HL-60/S4 treated with phorbol 12-myristate 13-acetate at 8.2 ng/mL for 4 days and 3 days (cell line): ENCODE measurements around the gene BBC3.
"Not testable (repeated sequence)": the region's sequence is repeated elsewhere in the genome, so short reads cannot be mapped to it uniquely, and the experiment has no call there.

Experiments used
- in situ Hi-C: fragments of 300-500 bp; cut with MboI; formaldehyde crosslinking; loops from 2 replicates; pipeline ENCODE4 v1.15.0; 2022; ENCODE audit warnings: low sequenced_read_pairs

The BBC3 gene

GRCh38 chr19:47258895-47259555 lies 28.0 kb upstream of the BBC3 start:
- in situ Hi-C loops = no loop called here

- in situ Hi-C loops = no loop called here
These were observed 27.4 kb upstream of the BBC3 start for GRCh38 chr19:47258434-47258833.

- in situ Hi-C loops = no loop called here
These were observed 26.6 kb upstream of the BBC3 start for GRCh38 chr19:47257411-47258169.

DNA sequence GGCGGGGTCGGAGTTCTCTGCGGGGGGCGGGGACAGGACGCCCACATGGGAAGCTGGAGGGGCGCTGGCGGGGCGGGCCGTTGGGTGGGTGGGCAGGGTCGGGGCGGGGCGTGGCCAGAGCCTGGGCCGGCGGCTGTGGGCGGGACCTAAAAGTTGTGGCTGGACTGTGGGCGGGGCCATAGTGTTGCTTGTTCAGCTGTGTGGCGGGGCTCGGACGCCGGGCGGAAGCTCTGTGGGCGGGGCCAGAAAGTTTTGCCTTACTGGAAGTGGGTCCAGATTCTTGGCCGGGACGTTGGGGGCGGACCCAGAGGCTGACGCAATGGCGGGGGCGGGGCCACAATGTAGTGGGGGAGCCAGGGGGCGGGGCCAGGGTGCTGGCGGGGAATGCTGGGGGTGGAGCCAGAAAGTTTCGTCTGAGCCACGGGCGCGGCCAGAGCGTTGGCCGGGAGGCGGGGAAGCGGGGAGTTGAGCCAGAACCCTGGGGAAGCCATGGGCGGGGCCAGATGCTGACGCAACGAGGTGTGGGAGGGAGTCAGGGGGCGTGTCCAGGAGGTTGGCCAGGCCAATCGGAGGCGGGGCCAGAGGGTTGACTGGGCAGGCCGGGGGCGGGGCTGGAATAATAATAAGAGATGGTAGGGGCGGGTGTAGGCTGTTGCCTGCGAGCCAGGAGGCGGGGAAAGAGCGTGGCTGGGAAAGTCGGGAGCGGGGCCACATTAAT lies 25.9 kb upstream of the BBC3 start:
- in situ Hi-C loops = no loop called here

DNA sequence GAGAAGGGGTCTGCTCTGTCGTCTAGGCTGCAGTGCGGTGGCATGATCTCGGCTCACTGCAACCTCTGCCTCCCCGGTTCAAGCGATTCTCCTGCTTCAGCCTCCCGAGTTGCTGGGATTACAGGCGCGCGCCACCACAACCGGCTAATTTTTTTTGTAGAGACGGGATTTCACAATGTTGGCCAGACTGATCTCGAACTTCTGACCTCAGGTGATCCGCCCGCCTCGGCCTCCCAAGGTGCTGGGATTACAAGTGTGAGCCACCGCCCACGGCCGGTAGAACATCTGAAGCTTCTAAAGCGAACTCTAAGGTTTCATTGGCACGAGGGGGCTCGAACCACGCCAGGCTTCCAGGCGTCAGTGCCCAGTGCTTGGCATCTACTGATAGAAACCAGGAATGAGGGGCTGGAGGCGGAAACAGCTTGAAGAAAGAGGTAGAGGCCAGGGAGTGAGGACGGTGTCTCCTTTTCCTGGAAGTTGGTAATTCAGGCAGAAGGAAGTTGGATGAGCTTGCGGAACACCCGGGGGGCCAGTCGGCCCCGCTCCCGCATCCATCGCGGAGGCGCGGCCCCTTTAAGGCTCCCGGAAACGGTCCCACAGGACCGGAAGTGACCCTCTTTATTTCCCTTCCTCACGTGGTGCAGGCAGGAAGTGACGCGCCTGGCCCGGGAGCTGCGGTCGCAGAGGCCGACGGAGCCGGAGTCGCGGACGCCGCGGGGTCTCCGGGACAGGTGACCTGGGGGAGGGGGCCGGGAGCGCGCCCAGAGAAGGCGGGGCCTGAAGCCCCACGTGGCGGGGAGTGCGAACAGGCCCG lies 25.1 kb upstream of the BBC3 start, which contains the start of gene CCDC9:
Gene CCDC9, plus strand, starts transcription at position 647 of the 814 bp plus-strand sequence. CDS start 1,876 bp downstream, outside the sequence.
- in situ Hi-C loops = no loop called here

DNA sequence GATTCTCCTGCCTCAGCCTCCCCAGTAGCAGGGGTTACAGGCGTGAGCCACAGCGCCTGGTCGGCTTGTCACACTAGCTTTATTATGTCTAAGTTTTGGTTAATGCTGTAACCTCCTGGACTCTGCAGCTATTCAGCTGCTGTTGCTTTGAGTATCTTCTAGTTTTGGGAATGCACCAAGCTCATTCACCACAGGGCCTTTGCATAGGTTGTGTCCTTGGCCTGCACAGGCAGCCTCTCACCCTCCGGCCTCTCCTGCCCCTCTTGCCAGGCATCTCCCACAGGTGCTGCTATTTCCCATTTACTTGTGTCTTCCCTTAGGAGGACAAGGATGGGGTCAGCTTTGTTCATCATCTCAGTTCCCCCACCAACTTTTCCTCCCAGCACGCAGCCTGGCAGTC lies 23.0 kb upstream of the BBC3 start:
- in situ Hi-C loops = no loop called here

DNA sequence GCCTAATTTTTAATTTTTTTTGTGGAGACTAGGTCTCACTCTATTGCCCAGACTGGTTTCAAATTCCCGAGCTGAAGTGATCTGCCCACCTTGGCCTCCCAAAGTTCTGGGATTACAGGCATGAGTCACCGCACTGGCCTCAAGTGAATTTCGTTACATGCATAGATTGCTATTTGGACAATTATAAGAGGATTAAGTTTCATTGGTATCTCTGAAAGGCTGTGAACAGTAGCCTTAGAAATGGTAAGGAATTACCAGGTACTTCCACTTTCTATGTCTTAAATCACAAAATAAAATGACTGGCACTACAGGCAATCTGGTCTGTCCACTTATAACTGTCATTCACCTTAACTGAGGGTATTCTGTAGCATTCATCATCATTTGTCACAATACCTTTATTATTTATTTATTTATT lies 22.5 kb upstream of the BBC3 start:
- in situ Hi-C loops = no loop called here

DNA sequence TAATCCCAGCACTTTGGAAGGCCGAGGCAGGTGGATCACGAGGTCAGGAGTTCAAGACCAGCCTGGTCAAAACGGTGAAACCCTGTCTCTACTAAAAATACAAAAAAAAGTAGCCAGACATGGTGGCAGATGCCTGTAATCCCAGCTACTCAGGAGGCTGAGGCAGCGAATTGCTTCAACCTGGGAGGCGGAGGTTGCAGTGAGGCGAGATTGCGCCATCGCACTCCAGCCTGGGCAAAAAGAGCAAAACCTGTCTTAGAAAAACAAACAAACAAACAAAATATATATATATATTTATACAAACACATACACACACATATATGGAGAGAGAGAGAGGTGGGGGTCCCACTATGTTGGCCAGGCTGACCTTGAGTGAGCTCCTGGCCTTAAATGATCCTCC lies 22.0 kb upstream of the BBC3 start:
- in situ Hi-C loops = not testable (repeated sequence)

DNA sequence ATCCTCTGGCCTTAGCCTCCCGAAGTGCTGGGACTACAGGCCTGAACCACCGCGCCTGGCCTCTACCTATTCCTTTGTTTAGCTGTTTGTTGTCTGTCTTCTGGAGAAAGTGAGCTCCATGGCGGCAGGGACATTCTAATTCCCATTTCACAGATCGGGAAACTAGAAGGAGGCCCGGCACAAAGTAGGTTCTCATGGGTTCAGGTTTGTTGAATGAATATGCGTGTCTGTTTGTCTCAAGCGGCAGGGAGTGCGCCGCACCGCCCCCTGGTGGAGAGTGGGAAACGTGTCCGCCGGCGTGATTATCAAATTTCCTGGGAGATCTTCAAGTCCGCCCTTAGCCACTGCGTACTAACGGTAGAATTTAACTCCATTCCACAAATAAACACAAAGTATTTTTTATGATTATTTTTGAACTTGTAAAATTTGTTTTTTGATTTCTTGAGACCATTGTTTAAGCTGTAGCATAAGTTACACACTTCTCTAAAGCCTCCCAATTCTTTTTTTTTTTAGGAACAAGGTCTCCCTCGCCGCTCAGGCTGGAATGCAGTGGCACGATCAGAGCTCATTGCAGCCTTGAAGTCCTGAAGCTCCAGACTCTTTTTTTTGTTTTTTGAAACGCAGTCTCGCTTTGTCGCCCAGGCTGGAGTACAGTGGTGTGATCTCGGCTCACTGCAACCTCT lies 16.4 kb upstream of the BBC3 start:
- in situ Hi-C loops = no loop called here

GRCh38 chr19:47243776-47244547 lies 13.0 kb upstream of the BBC3 start:
- in situ Hi-C loops = no loop called here

GRCh38 chr19:47243364-47243775 lies 12.4 kb upstream of the BBC3 start:
- in situ Hi-C loops = no loop called here

- in situ Hi-C loops = no loop called here
These were observed 11.0 kb upstream of the BBC3 start for GRCh38 chr19:47241919-47242577.

DNA sequence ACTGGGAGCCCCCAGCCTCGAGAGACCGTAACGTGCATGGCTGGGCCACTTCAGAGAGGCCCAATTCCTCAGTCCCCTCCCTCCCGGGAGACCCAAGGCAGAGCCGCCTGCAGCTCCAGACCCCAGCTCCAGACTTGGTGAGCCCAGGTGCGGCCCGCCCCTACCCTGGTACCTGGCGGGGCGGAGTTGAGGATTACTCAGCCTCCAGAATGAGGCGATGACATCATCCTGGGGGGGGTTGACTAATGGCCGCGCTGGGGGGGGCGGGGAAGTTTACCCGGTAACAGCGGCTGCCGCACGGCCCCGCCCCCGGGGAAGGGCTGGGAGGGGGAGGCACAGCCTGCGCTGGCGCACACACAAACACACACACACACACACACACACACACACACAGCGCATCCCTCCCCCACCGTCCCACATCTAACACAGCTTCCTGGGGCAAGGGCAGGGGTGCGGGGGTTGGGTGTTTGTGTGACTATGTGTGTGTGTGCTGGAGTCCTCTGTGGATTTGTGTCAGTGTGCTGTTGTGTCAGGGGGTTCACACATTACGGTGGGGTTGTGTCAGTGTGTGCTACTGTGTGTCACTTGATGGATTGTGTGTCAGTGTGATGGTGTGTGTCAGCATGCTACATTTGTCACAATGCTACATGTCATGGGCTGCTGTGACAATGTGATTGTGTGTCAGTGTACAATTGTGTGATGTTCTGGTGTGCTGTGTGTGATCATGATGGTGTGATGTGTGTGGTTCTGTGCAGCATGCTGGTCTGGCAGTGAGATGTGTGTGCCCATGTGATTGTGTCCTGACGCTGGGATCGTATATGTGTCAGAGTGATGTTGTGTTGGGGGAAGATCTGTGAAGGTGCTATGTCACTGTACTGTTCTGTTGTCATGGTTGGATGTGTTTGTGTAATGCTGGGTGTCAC lies 10.3 kb upstream of the BBC3 start:
- in situ Hi-C loops = no loop called here

DNA sequence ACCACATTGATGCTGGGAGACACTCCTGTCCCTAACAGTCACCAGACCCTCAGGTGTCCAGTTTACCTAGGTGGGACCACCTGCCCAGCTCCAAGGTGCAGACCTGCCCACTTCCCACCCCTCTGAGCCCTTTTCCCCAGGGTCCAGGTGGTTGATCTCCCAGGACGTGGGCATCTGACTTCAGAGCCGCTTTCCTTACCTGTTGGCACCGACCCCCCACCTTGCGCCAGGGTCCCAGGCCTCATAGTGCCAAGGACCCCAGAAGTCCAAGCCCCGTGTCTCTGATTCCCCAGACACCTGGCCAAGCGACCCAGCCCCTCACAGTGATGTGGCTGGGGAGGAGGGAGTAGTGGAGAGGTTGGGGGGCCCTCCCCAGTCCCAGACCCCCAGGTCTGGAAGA lies 9.6 kb upstream of the BBC3 start:
- in situ Hi-C loops = no loop called here

DNA sequence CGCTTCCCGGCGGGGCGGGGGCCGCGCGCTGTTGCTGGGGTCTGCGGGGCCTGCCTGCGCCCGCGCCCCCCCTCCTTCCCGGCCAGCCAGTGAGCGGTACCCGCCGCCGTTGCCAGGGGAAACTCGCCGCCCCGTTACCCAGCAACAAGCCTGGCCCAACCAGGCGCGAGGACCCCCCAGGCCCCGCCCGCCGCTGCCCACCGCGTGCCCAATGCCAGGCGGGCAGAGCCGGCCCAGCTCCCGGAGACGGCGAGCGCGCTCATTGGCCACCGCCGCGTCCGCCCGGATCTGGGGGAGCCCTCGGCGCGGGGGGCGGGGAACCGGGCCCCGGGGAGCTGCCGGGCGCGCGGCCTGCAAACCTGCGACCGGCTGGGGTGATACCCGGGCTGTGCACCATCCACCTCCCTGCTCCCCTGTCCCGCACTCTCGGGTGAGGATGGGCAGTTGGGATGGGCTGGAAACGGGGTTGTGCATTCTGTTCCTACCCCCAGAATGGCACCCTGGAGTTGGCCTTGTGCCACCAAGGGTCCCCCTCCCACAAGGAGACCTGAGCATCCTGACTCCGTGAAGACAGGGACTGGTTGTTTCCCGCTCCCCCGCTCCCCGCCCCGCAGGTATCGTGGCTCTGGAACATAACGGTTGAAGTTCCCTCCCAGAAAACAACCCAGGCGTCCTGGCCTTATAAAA lies 8.8 kb upstream of the BBC3 start:
- in situ Hi-C loops = no loop called here

DNA sequence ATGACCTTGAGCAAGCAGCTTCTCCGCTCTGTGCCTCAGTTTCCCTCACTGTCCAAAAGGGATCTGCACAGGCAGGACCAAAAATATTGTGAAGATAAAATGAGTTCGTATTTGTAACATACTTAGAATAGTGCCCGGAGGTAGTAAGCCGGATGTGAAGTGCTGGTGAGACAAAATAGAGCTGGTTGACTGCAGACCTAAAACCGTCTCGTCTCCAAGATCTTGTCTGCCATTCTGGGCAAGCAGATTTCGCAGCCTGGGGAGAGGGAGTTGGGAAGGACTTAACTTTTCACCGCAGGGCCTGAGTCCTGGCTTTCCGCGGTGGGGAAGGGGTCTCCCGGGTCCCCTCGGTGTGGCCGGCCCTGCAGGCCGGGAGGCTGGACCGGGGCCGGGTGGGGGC lies 8.2 kb upstream of the BBC3 start:
- in situ Hi-C loops = no loop called here

DNA sequence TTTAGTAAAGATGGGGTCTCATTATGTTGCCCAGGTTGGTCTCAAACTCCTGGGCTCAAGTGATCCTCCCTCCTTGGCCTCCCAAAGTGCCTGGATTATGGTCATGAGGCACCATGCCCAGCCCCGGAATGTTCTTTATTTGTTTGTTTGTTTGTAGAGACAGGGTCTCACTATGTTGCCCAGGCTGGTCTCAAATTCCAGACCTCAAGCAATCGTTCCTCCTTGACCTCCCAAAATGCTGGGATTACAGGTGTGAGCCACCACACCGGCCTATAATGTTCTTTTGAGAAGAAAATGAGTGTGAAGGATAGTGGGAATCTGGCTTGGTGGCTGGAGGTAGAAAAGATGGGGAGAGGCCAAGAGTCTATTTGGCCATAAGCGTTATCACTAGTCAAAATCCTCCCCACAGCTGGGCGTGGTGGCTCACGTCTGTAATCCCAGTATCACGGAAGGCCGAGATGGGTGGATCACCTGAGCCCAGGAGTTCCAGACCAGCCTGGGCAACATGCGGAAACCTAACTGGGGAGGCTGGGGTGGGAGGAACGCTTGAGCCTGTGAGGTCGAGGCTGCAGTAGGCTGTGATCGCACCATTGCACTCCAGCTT lies 5.2 kb upstream of the BBC3 start:
- in situ Hi-C loops = no loop called here
